SK-N-SH (cell line): ENCODE data around the gene RSU1.

Source experiments
- CTCF ChIP-seq: fragments of 200-600 bp; sonication (generic); IDR thresholded peaks from 2 replicates; pipeline ENCODE4 v1.6.1; 2017; ENCODE audit warnings: antibody characterized with exemption, mild to moderate bottlenecking, moderate library complexity
- EZH2phosphoT487 ChIP-seq: fragments of 200-600 bp; sonication (generic); IDR thresholded peaks from 2 replicates; pipeline ENCODE4 v1.6.1; 2017; ENCODE audit warnings: low read depth, mixed run types, mild to moderate bottlenecking, antibody characterized with exemption, moderate library complexity, borderline replicate concordance
- JUND ChIP-seq: IDR thresholded peaks from 2 replicates; pipeline ENCODE4 v1.4.0; 2012
- RCOR1 ChIP-seq: fragments of 150-350 bp; IDR thresholded peaks from 2 replicates; pipeline ENCODE4 v1.6.1; 2017; ENCODE audit warnings: antibody characterized with exemption, low read length
- REST ChIP-seq: IDR thresholded peaks from 2 replicates; pipeline ENCODE4 v1.6.1; 2012; ENCODE audit warnings: mild to moderate bottlenecking, low read depth, low read length, moderate library complexity
- TAF1 ChIP-seq: IDR thresholded peaks from 2 replicates; pipeline ENCODE4 v1.6.1; 2012; ENCODE audit warnings: low read depth, mild to moderate bottlenecking, low read length, moderate library complexity, borderline replicate concordance

GRCh38 chr10:16652154-16652553 lies 165.1 kb downstream of the RSU1 start:
- TF ChIP-seq RCOR1: no peak
- TF ChIP-seq TAF1: no peak
- TF ChIP-seq EZH2phosphoT487: no peak
- TF ChIP-seq REST: no peak
- TF ChIP-seq JUND: no peak
- no peak for TF ChIP-seq CTCF
